OCI-LY3 (cell line): ENCODE results near the gene FXYD2.
"Not testable (repeated sequence)": the region's sequence is repeated elsewhere in the genome, so short reads cannot be mapped to it uniquely, and the experiment has no call there.

Experiments used
- H2AFZ ChIP-seq: fragments of 200-600, 300-600 bp; shearing (Covaris generic); 2 replicates; pipeline ENCODE4 v1.6.0; 2014; ENCODE audit warnings: antibody characterized with exemption, low read depth, low read length
- H3K27ac ChIP-seq: fragments of 200-600, 300-600 bp; sonication (generic); 2 replicates; pipeline ENCODE4 v1.5.1; 2014; ENCODE audit warnings: mild to moderate bottlenecking, low read length, moderate library complexity, mixed read lengths
- H3K27me3 ChIP-seq: fragments of 200-600, 300-600 bp; sonication (generic); 2 replicates; pipeline ENCODE4 v1.6.1; 2014; ENCODE audit warnings: low read depth, low read length, mixed read lengths
- H3K36me3 ChIP-seq: fragments of 200-600, 300-600 bp; sonication (generic); replicated peaks from 2 replicates; pipeline ENCODE3; 2014; ENCODE audit warnings: low read depth, low read length, mixed read lengths
- H3K4me1 ChIP-seq: fragments of 300-600, 200-600 bp; sonication (generic); 2 replicates; pipeline ENCODE4 v1.6.1; 2014; ENCODE audit warnings: low read length, mixed read lengths
- H3K4me2 ChIP-seq: fragments of 200-600, 300-600 bp; sonication (generic); 2 replicates; pipeline ENCODE4 v1.6.1; 2014; ENCODE audit warnings: low read length, mixed read lengths
- H3K4me3 ChIP-seq: fragments of 300-600, 200-600 bp; sonication (generic); 2 replicates; pipeline ENCODE4 v1.5.1; 2014; ENCODE audit warnings: antibody characterized with exemption, mild to moderate bottlenecking, low read length, moderate library complexity
- H3K79me2 ChIP-seq: fragments of 300-600, 200-600 bp; shearing (Covaris generic); 2 replicates; pipeline ENCODE4 v1.6.1; 2014; ENCODE audit warnings: mild to moderate bottlenecking, low read length, mixed read lengths
- H3K9ac ChIP-seq: fragments of 300-600, 200-600 bp; shearing (Covaris generic); 2 replicates; pipeline ENCODE4 v1.6.0; 2014; ENCODE audit warnings: mild to moderate bottlenecking, low read length, moderate library complexity
- H3K9me3 ChIP-seq: fragments of 200-600, 300-600 bp; shearing (Covaris generic); 2 replicates; pipeline ENCODE4 v1.6.1; 2014; ENCODE audit warnings: low read length, mixed read lengths; ENCODE audit not compliant: insufficient read depth
- H4K20me1 ChIP-seq: fragments of 200-600, 300-600 bp; sonication (generic); 2 replicates; pipeline ENCODE4 v1.6.1; 2016; ENCODE audit warnings: low read length, mixed read lengths; ENCODE audit not compliant: insufficient read depth
- EZH2phosphoT487 ChIP-seq: fragments of 200-600 bp; shearing (Covaris generic); IDR thresholded peaks from 2 replicates; pipeline ENCODE4 v1.6.1; 2018; ENCODE audit warnings: antibody characterized with exemption, mixed run types, low read depth
- TF ChIP-seq, protein P1 (sequence below): fragments of 200-600, 300-600 bp; sonication (generic); IDR thresholded peaks from 2 replicates; pipeline ENCODE4 v1.5.1; 2014; ENCODE audit warnings: antibody characterized with exemption, low read length, low read depth

Gene FXYD2

DNA sequence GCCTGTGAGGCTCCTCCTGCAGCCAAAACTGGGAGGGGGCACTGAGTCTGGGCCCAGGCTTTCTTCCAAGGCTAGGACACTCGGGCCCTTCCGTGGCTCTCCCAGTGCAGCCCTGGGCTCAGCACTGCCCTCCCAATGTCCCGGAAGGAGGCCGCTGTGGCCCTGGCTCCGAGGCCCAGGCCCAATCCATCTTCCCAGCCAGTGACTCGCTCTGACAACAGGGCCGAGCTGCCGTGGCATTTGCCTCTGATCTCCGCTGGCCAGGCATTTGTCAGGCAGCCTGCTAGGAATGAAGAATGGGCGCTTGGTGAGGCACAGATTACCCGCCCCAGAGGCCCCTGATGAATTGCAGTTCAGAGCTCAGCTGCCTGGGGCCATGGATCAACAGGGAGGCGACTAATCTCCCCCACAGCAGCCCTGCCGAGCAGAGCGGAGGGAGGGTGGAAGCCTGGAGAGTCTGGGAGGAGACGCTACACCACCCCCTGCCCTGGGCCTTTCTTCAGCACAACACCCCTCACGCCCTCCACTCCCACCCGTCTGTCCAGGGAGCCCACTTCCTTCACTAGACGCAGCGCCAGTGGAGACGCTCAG, 8.3 kb downstream of the FXYD2 start:
- Histone ChIP-seq H3K36me3 (no peaks in the 10 kb centered on the region), H3K4me3 (peak overlapping the region; percentile 54), H3K9me3 (no peaks in the 10 kb centered on the region), H3K27me3 (no peaks in the 10 kb centered on the region), H2AFZ (no peak overlapping the region), H3K27ac (peak overlapping the region; percentile 97), H3K4me2 (peak overlapping the region; percentile 95), H3K4me1 (peaks cover 71% of the 10 kb centered on the region), H3K9ac (peak overlapping the region; percentile 96), H4K20me1 (no peaks in the 10 kb centered on the region), H3K79me2 (no peaks in the 10 kb centered on the region)
- TF ChIP-seq, protein P1, sequence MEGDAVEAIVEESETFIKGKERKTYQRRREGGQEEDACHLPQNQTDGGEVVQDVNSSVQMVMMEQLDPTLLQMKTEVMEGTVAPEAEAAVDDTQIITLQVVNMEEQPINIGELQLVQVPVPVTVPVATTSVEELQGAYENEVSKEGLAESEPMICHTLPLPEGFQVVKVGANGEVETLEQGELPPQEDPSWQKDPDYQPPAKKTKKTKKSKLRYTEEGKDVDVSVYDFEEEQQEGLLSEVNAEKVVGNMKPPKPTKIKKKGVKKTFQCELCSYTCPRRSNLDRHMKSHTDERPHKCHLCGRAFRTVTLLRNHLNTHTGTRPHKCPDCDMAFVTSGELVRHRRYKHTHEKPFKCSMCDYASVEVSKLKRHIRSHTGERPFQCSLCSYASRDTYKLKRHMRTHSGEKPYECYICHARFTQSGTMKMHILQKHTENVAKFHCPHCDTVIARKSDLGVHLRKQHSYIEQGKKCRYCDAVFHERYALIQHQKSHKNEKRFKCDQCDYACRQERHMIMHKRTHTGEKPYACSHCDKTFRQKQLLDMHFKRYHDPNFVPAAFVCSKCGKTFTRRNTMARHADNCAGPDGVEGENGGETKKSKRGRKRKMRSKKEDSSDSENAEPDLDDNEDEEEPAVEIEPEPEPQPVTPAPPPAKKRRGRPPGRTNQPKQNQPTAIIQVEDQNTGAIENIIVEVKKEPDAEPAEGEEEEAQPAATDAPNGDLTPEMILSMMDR = no peak
- no peak for TF ChIP-seq EZH2phosphoT487

DNA sequence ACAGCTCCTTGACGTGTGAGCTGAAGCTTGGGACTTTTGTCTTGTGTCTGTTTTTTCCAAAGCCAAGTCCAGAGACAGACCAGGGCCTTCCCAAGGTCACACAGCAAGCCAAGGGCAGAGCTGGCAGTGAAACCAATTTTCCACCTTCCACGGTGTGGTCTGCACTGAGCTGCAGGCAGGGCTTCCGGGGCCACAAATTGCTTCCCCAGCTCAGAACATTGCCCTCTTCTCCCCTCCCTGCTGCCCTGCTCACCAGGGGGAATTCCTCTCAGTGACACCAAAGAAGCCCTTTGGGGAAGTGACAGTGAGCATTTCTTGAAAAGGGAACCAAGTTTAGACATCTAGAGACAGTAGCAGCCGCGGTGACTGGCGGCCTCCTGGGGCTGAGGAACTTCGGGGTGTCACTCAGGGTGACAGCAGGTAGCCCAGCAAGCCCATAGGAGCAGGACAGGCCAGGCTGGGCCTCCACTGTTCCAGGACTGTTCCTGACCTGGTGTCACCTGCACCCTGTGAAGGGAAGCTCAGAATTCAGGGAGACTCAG, 9.2 kb downstream of the FXYD2 start:
- Histone ChIP-seq H3K79me2 (no peaks in the 10 kb centered on the region), H3K36me3 (no peaks in the 10 kb centered on the region), H3K9ac (peak overlapping the region; percentile 96), H2AFZ (no peak overlapping the region), H3K27me3 (no peaks in the 10 kb centered on the region), H3K9me3 (no peaks in the 10 kb centered on the region), H4K20me1 (no peaks in the 10 kb centered on the region), H3K4me3 (peak overlapping the region; percentile 72), H3K4me2 (peak overlapping the region; percentile 95), H3K4me1 (peaks cover 71% of the 10 kb centered on the region), H3K27ac (peak overlapping the region; percentile 97)
- TF ChIP-seq, protein P1 = no peak
- no peak for TF ChIP-seq EZH2phosphoT487

GRCh38 chr11:117814766-117815261, 9.7 kb downstream of the FXYD2 start:
- H3K9me3 ChIP-seq = no peaks in the 10 kb centered on the region
- peaks cover 68% of the 10 kb centered on the region for H3K4me1 ChIP-seq
- H3K27ac ChIP-seq = peak overlapping the region; percentile 97
- H4K20me1 ChIP-seq = no peaks in the 10 kb centered on the region
- peak overlapping the region; percentile 96 for H3K9ac ChIP-seq
- no peaks in the 10 kb centered on the region for H3K36me3 ChIP-seq
- no peaks in the 10 kb centered on the region for H3K79me2 ChIP-seq
- H3K4me3 ChIP-seq = peak overlapping the region; percentile 72
- no peak overlapping the region for H2AFZ ChIP-seq
- no peak for TF ChIP-seq EZH2phosphoT487
- TF ChIP-seq, protein P1 = no peak
- no peaks in the 10 kb centered on the region for H3K27me3 ChIP-seq
- H3K4me2 ChIP-seq = peak overlapping the region; percentile 95

- no peaks in the 10 kb centered on the region for H4K20me1 ChIP-seq
- TF ChIP-seq, protein P1 = no peak
- no peak for TF ChIP-seq EZH2phosphoT487
- H3K4me1 ChIP-seq = peaks cover 68% of the 10 kb centered on the region
- H3K36me3 ChIP-seq = no peaks in the 10 kb centered on the region
- no peaks in the 10 kb centered on the region for H3K79me2 ChIP-seq
- H3K4me3 ChIP-seq = peak overlapping the region; percentile 72
- H3K9me3 ChIP-seq = no peaks in the 10 kb centered on the region
- peak overlapping the region; percentile 96 for H3K9ac ChIP-seq
- peak overlapping the region; percentile 95 for H3K4me2 ChIP-seq
- H3K27ac ChIP-seq = peak overlapping the region; percentile 97
- H3K27me3 ChIP-seq = no peaks in the 10 kb centered on the region
- H2AFZ ChIP-seq = no peak overlapping the region
Observed at GRCh38 chr11:117814204-117814765, 10.3 kb downstream of the FXYD2 start.

- H3K36me3 ChIP-seq, H2AFZ ChIP-seq, H3K79me2 ChIP-seq, H3K27ac ChIP-seq, H4K20me1 ChIP-seq, H3K27me3 ChIP-seq, H3K9me3 ChIP-seq: not testable (repeated sequence)
- Histone ChIP-seq H3K9ac (peak overlapping the region; percentile 52; the same call in 1 of the 2 replicates), H3K4me3 (peak overlapping the region; percentile 68), H3K4me1 (peaks cover 48% of the 10 kb centered on the region), H3K4me2 (peak overlapping the region; percentile 76)
Observed at GRCh38 chr11:117810056-117810451, 14.5 kb downstream of the FXYD2 start.
